NCI-H2081 (cell line): ENCODE measurements around the gene MED27.

Experiments used
- DNase-seq, 2 experiments: peaks; one replicate each; lab custom pipeline; 2025; lab: John Stamatoyannopoulos, UW

Gene MED27

DNA sequence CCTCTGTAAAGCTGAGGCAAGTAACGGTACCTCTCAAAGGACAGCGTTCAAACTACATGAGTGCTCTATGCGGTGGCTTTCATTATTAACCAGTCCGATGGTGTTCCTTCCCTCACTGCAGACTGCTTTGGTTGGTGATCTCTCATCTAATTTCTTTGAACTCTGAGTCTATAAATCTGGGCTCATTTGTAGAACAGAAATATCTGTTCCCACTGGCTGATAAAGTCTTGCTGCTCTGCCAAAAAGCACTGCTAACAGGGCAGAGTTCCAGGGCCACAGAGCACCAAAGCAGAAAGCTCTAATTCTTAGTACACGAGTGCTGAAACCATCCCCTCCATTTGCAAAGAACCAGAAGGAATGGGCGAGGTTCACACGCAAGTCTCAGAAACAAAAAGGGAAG is 81.9 kb downstream of the MED27 start:
- DNase-seq = no peak

DNA sequence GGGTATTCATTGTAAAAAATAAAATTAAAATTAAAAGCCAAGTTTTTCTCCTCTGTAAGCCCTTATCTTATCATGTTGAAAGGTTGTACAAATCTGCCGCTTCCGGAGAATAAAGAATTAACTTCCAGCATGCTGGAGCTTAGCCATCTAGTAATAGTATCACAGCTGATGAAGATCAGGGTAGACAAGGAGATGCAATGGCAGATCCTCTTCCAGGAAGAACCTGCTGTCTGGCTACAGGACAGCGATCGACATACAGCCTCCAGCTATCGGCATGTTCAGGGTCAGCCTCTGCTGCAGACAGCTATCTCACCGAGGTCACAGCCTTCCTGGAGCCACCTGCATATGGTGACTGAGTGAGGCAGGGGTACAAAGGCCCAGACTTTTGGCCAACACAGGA is 82.6 kb downstream of the MED27 start:
- DNase-seq = no peak

DNA sequence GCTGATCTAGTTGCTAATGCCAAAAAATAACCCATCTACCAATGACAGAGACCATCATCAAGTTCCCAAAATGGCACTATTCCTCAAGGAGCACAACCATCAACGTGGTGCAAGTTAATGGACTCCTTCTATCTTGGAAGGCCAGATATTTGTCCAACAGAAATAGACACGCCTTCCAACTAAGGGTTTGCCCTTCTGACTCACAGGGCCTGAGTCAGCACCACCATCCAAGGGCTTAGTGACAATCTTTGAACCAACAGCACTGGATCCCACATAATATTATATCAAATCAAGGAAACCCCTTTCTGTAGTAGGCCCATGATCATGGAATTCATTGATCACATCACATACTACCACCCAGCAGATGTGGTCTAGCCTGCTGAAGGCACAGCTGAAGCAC is 84.3 kb downstream of the MED27 start:
- DNase-seq = no peak

- no peak for DNase-seq
Observed at GRCh38 chr9:131994364-131995125, 85.1 kb downstream of the MED27 start.

DNA sequence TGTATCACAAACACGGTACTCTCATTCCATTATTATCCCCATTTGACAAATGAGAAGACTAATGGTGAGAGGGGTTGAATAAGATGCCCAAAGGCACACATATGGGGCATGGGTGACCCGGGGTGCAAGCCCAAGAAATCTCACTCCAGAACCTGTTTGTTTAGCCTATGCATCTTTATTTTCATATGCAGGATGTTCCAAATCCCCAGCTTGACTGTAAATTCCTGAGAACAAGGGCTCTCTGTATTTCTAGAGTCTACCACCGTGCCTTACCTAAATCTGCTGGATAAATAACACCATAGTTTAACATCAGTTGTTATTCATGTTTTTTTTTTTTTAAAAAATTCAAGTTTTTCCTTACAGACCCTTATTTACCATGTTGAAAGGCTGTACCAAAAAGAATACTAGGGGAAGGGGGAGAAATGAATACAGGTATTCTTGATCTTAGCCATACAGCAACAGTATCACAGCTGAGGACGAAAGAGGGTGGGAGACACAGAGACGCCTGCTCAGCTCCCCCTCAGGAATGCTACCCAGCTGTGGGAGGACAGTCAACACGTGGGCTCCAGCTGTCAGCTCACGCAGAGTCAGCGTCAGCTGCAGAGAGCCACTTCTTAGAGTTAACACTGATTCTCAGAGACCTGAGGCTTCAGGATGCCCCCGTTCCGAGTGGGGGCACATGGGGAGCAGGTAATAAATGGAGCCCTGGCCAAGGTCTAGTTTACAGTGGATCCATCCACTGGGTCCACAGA is 86.6 kb downstream of the MED27 start:
- no peak for DNase-seq

DNA sequence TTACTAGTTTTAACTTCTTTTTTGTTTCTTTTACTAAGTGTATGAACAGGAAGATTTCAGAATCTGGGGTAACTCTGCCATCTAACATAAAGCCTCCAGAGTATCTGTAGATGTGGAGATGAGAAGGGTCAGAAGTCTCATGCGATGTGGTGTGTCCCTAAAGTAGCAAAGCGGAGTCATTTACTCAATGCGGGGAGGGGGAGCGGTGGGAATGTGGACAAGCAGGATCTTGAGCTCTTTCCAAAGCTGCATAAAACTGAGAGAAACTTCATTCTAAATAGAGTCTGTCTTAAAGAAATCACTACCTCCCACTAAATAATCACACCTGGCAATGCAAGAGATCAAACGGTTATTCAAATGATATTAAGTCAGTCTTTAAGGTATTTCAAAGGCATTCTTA is 92.4 kb downstream of the MED27 start:
- DNase-seq = no peak

- DNase-seq = peak; percentile 27 to 84
Observed at GRCh38 chr9:131986576-131986975, 93.1 kb downstream of the MED27 start.

DNA sequence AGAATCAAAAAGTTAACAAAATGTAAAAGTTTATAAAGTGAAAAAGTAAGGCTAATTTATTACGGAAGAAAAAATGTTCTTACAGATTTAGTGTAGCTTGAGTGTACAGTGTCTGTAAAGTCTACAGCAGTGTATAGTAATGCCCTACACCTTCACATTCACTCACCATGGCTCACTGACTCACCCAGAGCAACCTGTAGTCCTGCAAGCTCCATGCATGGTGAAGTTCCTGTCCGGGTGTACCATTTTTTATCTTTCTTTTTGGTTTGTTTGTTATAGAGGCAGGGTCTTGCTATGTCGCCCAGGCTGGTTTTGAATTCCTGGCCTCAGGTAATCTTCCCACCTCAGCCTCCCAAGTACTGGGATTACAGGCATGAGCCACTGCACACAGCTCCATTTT is 93.6 kb downstream of the MED27 start:
- DNase-seq = no peak

DNA sequence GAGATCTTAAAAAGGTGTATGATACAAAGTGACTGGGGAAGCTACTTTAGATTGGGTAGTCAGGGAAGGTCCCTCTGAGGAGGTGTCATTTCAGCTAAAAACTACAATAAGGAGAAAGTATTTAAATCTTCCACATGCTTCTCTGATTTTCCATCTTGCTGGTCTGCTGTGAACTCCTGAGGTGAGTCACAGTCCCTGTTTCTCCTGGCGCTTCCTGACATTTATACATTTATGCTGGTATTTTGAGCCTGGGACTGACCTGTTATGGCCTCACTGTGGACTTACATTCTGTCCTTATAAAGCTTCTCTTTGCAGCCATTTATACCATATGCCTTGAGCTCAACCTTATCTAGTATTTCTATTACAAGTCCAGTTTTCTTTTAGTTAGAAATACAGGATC is 95.1 kb downstream of the MED27 start:
- no peak for DNase-seq

DNA sequence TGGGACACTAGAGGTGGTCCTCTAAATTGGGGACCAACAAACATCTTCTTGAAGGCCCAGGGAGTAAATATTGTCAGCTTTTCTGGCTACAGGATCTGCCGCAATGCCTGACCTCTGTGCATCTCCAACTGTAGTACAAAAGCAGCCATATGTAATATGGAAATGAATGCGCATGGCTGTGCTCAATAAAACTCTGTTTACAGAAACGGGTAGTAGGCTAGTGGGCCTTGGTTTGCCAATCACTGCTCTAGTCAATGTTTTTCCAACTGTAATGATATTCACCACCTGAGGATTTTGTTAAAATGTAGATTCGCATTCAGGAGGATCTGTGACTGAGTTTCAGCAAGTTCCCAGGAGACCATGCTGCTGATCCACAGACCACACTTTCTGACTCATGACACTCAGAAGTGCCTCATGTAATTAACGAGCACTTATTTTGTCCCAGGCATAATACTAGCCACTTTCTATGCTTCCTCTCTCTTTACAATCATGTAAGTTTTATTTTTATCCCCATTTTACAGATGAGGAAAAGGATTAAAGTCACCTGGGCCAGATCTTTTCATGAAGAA is 96.9 kb downstream of the MED27 start:
- DNase-seq = no peak

- no peak for DNase-seq
Observed at GRCh38 chr9:131982102-131982501, 97.6 kb downstream of the MED27 start.

DNA sequence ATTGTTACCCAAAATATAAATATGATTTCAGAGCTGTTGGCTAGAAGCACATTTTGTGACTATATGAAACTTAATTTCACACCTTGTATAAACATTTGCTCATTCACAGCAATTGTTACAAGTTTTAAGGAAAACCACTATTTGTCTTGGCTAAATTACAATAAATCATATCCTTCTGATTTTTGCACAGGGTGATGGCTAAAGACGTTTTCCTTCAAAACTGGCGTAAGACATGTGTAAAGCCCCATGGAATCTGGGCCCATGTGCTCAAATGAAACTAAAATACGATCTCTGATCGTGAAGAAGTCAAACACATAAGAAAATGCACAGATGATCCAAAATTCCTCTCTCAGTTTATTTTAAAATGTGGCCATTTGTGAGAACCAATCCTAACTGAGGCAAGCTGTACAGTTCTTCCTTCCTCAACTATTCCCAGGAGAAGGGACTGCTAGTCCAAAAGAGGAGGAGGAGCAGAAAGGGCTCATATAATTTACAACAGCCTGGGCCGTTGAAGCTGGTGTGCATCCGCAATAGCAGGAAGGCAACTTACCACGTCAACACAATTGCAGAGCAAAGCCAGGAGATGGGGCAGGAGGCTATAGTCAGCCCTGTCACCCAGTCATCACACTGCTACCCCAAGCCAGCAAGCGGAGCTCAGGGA is 98.4 kb downstream of the MED27 start:
- peak in 1 of 2 experiments; percentile 27 for DNase-seq

DNA sequence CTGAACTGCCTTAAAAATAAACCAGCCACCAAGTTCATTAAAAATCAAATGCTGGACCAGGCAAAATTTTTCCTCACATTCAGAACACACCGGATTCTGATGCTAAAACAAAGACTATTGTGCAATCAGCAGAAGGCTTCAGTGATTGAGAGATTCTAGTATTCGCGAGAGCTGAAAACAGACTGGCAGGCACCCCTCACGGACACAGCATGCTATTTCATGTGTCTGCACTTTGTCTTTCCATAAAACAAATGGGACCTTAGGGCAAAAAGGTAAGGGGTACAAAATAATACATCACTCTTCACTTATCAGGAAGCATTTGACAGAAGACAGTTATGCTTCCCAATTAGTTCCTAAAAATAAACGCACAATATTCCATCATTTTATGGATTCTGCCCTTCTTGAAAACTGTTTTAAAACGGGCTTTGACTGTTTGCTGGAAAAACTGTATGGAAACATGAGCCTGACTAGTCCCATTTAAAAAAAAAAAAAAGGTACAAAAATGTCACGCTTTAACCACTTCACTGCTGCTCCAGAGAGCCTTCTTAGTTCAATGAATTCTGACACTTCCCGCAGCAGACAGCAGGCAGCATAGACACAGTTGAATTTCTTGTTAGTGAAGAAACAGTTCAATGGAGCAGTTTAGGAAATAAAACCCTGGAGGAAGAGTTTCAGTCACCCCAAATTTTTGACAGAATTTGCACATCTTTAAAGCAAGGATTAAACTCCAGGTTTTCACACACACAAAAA is 99.2 kb downstream of the MED27 start:
- no peak for DNase-seq

GRCh38 chr9:131977109-131977838 is 102.4 kb downstream of the MED27 start:
- DNase-seq = no peak

GRCh38 chr9:131976157-131977108 is 103.2 kb downstream of the MED27 start:
- DNase-seq = no peak

DNA sequence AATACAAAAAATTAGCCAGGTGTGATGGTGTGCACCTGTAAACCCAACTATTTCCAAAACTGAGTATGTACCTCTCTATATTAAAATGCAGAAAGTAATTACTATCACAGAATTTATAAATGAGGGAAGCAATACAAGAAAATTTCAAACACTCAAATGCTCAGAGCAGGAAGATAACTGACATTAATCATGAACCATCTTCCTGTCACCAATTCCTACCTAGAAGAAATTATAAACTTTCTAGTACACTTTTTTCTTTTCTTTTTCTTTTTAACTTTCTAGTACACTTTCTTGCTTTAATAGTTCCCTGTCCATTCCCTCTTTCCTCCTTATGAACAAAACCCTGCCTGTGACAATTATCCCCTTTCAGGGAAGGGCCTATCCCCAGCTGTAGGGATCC is 106.8 kb downstream of the MED27 start:
- DNase-seq = no peak

GRCh38 chr9:131971482-131972074 is 108.1 kb downstream of the MED27 start:
- no peak for DNase-seq

GRCh38 chr9:131969469-131969989 is 110.1 kb downstream of the MED27 start:
- DNase-seq = no peak

DNA sequence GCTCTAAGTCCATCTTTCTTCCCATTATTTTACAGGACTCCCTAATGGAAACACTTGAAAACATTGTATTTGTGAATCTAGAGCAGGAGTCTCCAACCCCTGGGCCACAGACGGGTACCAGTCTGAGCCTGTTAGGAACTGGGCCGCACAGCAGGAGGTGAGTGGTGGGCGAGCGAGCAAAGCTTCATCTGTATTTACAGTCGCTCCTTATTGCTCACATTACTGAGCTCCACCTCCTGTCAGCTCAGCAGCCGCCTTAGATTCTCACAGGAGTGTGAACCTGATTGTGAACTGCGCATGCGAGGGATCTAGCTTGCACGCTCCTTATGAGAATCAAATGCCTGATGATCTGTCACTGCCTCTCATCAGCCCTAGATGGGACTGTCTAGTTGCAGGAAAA is 111.0 kb downstream of the MED27 start:
- no peak for DNase-seq
